NB4 (cell line): ENCODE results near the gene AS3MT.

ENCODE experiments used
- CTCF ChIP-seq: IDR thresholded peaks from one replicate; pipeline ENCODE4 v1.5.1; 2012; ENCODE audit warnings: low read depth, low read length
- MYC ChIP-seq: IDR thresholded peaks from 2 replicates; pipeline ENCODE4 v1.6.1; 2011; ENCODE audit warnings: low read depth, low read length
- POLR2A ChIP-seq: IDR thresholded peaks from 2 replicates; pipeline ENCODE4 v1.6.1; 2011; ENCODE audit warnings: mild to moderate bottlenecking; ENCODE audit not compliant: insufficient read length; ENCODE audit errors: extremely low read depth

DNA sequence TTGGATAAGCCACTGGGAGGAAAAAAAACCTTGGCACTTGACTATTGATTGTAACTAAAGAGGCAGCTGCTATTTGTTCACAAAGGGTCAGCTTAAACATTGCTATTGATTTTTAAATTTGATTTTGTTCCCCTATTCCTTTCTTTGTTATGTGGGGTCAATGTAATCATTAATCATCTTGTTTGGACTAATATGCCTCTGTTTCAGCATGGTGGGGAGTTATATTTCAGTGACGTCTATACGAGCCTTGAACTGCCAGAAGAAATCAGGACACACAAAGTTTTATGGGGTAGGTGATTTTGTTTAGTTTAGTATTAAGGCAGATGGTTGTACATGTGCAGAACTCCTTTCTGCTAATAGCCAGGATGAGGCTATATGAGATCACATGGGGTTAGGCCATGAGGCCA is 7.5 kb downstream of the AS3MT start:
- TF ChIP-seq CTCF (no peak), POLR2A (no peak), MYC (no peak)
